ENCODE results near the gene SERPINH1. TPM values are rescaled to one million over a fixed set of nuclear protein-coding genes. Genes with fewer than 3 reads are reported as not detected.
A peak's percentile ranks its signal among the peaks of the same experiment; 100 is the strongest.

SERPINH1 gene
- total and polyA plus RNA-seq, 2 of the 13 experiments (the other 11 are each of a cell fraction or from before 2014, with no cell fraction given): 83.6 to 83.8 TPM

- TF ChIP-seq GRHL1 (CRISPR knock-in tag; conservative IDR thresholded peaks at IDR 0.05): no peak
- no peak for TF ChIP-seq CEBPZ (IDR thresholded peaks at IDR 0.05; ENCODE audit: low read length)
- no peak for TF ChIP-seq SP1 (IDR thresholded peaks at IDR 0.05)
- TF ChIP-seq SP1 (CRISPR knock-in tag; IDR thresholded peaks at IDR 0.05): no peak
- no peak for TF ChIP-seq ZNF841 (CRISPR knock-in tag; IDR thresholded peaks at IDR 0.05; ENCODE audit: borderline replicate concordance)
- 0 out of 2 replicates have a peak, but pooled peaks have one; percentile 40 for TF ChIP-seq ZNF704 (CRISPR knock-in tag; IDR thresholded peaks at IDR 0.05; ENCODE audit: borderline replicate concordance)
- no peak for TF ChIP-seq ZNF737 (CRISPR knock-in tag; IDR thresholded peaks at IDR 0.05; ENCODE audit: borderline replicate concordance)
- TF ChIP-seq FLYWCH1 (CRISPR knock-in tag; IDR thresholded peaks at IDR 0.05): no peak
- no peak for TF ChIP-seq ZNF749 (CRISPR knock-in tag; IDR thresholded peaks at IDR 0.05; ENCODE audit: borderline replicate concordance)
- no peak for TF ChIP-seq GPBP1L1 (CRISPR knock-in tag; IDR thresholded peaks at IDR 0.05)
- no peak for TF ChIP-seq NR2F1 (CRISPR knock-in tag; IDR thresholded peaks at IDR 0.05)
- no peak for TF ChIP-seq ATF7-NPFF (CRISPR knock-in tag; IDR thresholded peaks at IDR 0.05; ENCODE audit: low read depth)
- TF ChIP-seq HOXA9 (CRISPR knock-in tag; IDR thresholded peaks at IDR 0.05; ENCODE audit: borderline replicate concordance): peak; percentile 79; the same call in 1 of the 2 replicates
- no peak for TF ChIP-seq ZNF383 (CRISPR knock-in tag; IDR thresholded peaks at IDR 0.05; ENCODE audit: borderline replicate concordance)
- no peak for TF ChIP-seq ZNF207 (IDR thresholded peaks at IDR 0.05; ENCODE audit: borderline replicate concordance)
- no peak for TF ChIP-seq IKZF1 (IDR thresholded peaks at IDR 0.05)
- no peak for TF ChIP-seq ZNF567 (CRISPR knock-in tag; IDR thresholded peaks at IDR 0.05; ENCODE audit: borderline replicate concordance)
- TF ChIP-seq ZSCAN25 (CRISPR knock-in tag; IDR thresholded peaks at IDR 0.05): peak; percentile 42; the same call in 1 of the 2 replicates
- TF ChIP-seq PRMT3 (CRISPR knock-in tag; IDR thresholded peaks at IDR 0.05; ENCODE audit: borderline replicate concordance, low read depth): no peak
- no peak for TF ChIP-seq MYNN (CRISPR knock-in tag; IDR thresholded peaks at IDR 0.05; ENCODE audit: low read depth)
- TF ChIP-seq ADNP (CRISPR knock-in tag; IDR thresholded peaks at IDR 0.05): no peak
- TF ChIP-seq ZNF530 (CRISPR knock-in tag; IDR thresholded peaks at IDR 0.05; ENCODE audit: low read depth): no peak
- TF ChIP-seq SP5 (CRISPR knock-in tag; IDR thresholded peaks at IDR 0.05; ENCODE audit: borderline replicate concordance, low read depth): peak; percentile 55; the same call in 1 of the 2 replicates
Observed at GRCh38 chr11:75524665-75525432, 37.2 kb upstream of the SERPINH1 start (continued).

Data from HepG2 (cell line).